H1 (cell line): ENCODE results near the gene LHX5. TPM values are rescaled to one million over a fixed set of nuclear protein-coding genes. Genes with fewer than 3 reads are reported as not detected.

Experiments
- CTCF ChIA-PET: fragments of 300-600 bp; sonication (Branson Sonifier 250); formaldehyde crosslinking; loops from one replicate; lab custom pipeline; 2021; ENCODE audit not compliant: partially characterized antibody; lab: Charles Lee
- POLR2A ChIA-PET: fragments of 300-600 bp; sonication (Branson Sonifier 250); formaldehyde crosslinking; loops from one replicate; lab custom pipeline; 2021; ENCODE audit warnings: inconsistent platforms; ENCODE audit not compliant: partially characterized antibody; lab: Charles Lee
- DNase-seq, 2 experiments: peaks; one replicate each; pipeline versions ENCODE4 v3.0.0 to v3.0.0-alpha.2; 2010 to 2022; ENCODE audit warnings: low spot score in 2 of 2, low read depth in 1 of 2, mixed read lengths in 1 of 2
- FAIRE-seq: peaks from 2 replicates; lab custom pipeline; 2011; peaks lifted over from hg19 to GRCh38; lab: Jason Lieb, UNC
- H2AFZ ChIP-seq: 2 replicates; pipeline ENCODE4 v1.8.1; 2012; ENCODE audit warnings: low read length, inconsistent platforms
- H2AK5ac ChIP-seq: 2 replicates; pipeline ENCODE4 v1.6.1; 2013; ENCODE audit warnings: low read depth, low read length
- H2BK120ac ChIP-seq: replicated peaks from 2 replicates; pipeline ENCODE3; 2013; ENCODE audit warnings: low read depth, low read length, inconsistent platforms
- H2BK12ac ChIP-seq: 2 replicates; pipeline ENCODE4 v1.6.1; 2013; ENCODE audit warnings: low read depth, low read length
- H2BK15ac ChIP-seq: 2 replicates; pipeline ENCODE4 v1.6.1; 2013; ENCODE audit warnings: low read length
- H2BK20ac ChIP-seq: 2 replicates; pipeline ENCODE4 v1.6.1; 2013; ENCODE audit warnings: low read length
- H2BK5ac ChIP-seq: 2 replicates; pipeline ENCODE4 v1.6.1; 2013; ENCODE audit warnings: low read depth, low read length
- H3K14ac ChIP-seq: 2 replicates; pipeline ENCODE4 v1.6.1; 2013; ENCODE audit warnings: inconsistent platforms; ENCODE audit not compliant: insufficient read length
- H3K18ac ChIP-seq: 2 replicates; pipeline ENCODE4 v1.6.1; 2013; ENCODE audit warnings: low read length; ENCODE audit errors: extremely low read depth
- H3K23ac ChIP-seq: 2 replicates; pipeline ENCODE4 v1.6.1; 2013; ENCODE audit warnings: inconsistent platforms; ENCODE audit not compliant: insufficient read length
- H3K23me2 ChIP-seq: 2 replicates; pipeline ENCODE4 v1.6.1; 2013; ENCODE audit warnings: low read depth, low read length
- H3K27ac ChIP-seq: 2 replicates; pipeline ENCODE4 v1.6.1; 2011; ENCODE audit warnings: low read depth, low read length, inconsistent platforms
- H3K27me3 ChIP-seq, 4 experiments: replicated peaks in 1 of 4; 1 replicate in 1 of 4; 2 replicates in 3 of 4; pipeline versions ENCODE4 v1.6.1 to v1.8.1; 2011 to 2013; ENCODE audit warnings: low read length in 3 of 4, mild to moderate bottlenecking in 3 of 4, inconsistent platforms in 2 of 4, mixed read lengths in 2 of 4, moderate library complexity in 1 of 4; ENCODE audit not compliant: control insufficient read depth in 3 of 4, insufficient read depth in 3 of 4; ENCODE audit errors: extremely low read depth in 1 of 4
- H3K36me3 ChIP-seq, 4 experiments: 2 replicates each; pipeline versions ENCODE4 v1.6.1 to v1.8.1; 2011 to 2013; ENCODE audit warnings: mild to moderate bottlenecking in 4 of 4, low read length in 3 of 4, moderate library complexity in 2 of 4, control low read depth in 1 of 4, inconsistent platforms in 1 of 4; ENCODE audit not compliant: insufficient read depth in 4 of 4, control insufficient read depth in 2 of 4
- H3K4ac ChIP-seq: replicated peaks from 2 replicates; pipeline ENCODE3; 2013; ENCODE audit warnings: low read length, low read depth, mixed read lengths, inconsistent platforms; ENCODE audit not compliant: insufficient read length
- H3K4me1 ChIP-seq, 4 experiments: replicated peaks in 1 of 4; 1 replicate in 1 of 4; 2 replicates in 3 of 4; pipeline versions ENCODE4 v1.6.1 to v1.8.1; 2011 to 2013; ENCODE audit warnings: low read length in 3 of 4, inconsistent platforms in 2 of 4, mixed read lengths in 1 of 4; ENCODE audit not compliant: insufficient read depth in 4 of 4, control insufficient read depth in 3 of 4
- H3K4me2 ChIP-seq, 2 experiments: 2 replicates each; pipeline versions ENCODE4 v1.6.1 to v1.8.1; 2011 to 2013; ENCODE audit warnings: low read depth in 2 of 2, low read length in 2 of 2, control low read depth in 1 of 2, inconsistent platforms in 1 of 2, mild to moderate bottlenecking in 1 of 2; ENCODE audit not compliant: insufficient read depth in 1 of 2
- H3K4me3 ChIP-seq, 4 experiments: fragments of 200-600, 300-600 bp in 1 of 4; sonication (generic), shearing (Covaris generic), sonication (Bioruptor Twin) in 1 of 4; 2 replicates each; pipeline versions ENCODE4 v1.5.1 to v1.8.1; 2011 to 2016; ENCODE audit warnings: low read length in 4 of 4, low read depth in 3 of 4, control low read depth in 2 of 4, inconsistent platforms in 2 of 4, mild to moderate bottlenecking in 2 of 4, mixed read lengths in 1 of 4, moderate library complexity in 1 of 4; ENCODE audit not compliant: insufficient read depth in 2 of 4; ENCODE audit errors: extremely low read depth in 1 of 4
- H3K56ac ChIP-seq: replicated peaks from 2 replicates; pipeline ENCODE3; 2013; ENCODE audit warnings: low read depth, mild to moderate bottlenecking, mixed read lengths, low read length, inconsistent platforms; ENCODE audit not compliant: insufficient read length
- H3K79me1 ChIP-seq: 2 replicates; pipeline ENCODE4 v1.6.1; 2013; ENCODE audit warnings: low read depth, low read length, control low read depth
- H3K79me2 ChIP-seq, 2 experiments: 2 replicates each; pipeline versions ENCODE4 v1.6.1 to v1.8.1; 2012 to 2013; ENCODE audit warnings: low read length in 2 of 2, mild to moderate bottlenecking in 2 of 2, inconsistent platforms in 1 of 2; ENCODE audit not compliant: insufficient read depth in 2 of 2, control insufficient read depth in 1 of 2
- H3K9ac ChIP-seq, 4 experiments: replicated peaks in 1 of 4; 1 replicate in 1 of 4; 2 replicates in 3 of 4; pipeline versions ENCODE4 v1.6.1 to v1.8.1; 2011 to 2013; ENCODE audit warnings: low read depth in 3 of 4, low read length in 3 of 4, control low read depth in 2 of 4, mild to moderate bottlenecking in 2 of 4, moderate library complexity in 2 of 4, inconsistent platforms in 1 of 4; ENCODE audit errors: extremely low read depth in 1 of 4
- H3K9me3 ChIP-seq, 2 experiments: 2 replicates each; pipeline versions ENCODE4 v1.6.1 to v1.8.1; 2012 to 2013; ENCODE audit warnings: mild to moderate bottlenecking in 2 of 2, moderate library complexity in 2 of 2, control low read depth in 1 of 2, inconsistent platforms in 1 of 2, low read depth in 1 of 2, low read length in 1 of 2, mixed read lengths in 1 of 2; ENCODE audit not compliant: insufficient read depth in 2 of 2
- H4K20me1 ChIP-seq, 2 experiments: replicated peaks in 1 of 2; 2 replicates each; pipeline versions ENCODE3 to v1.8.1; 2011 to 2013; ENCODE audit warnings: inconsistent platforms in 2 of 2, low read length in 2 of 2, mild to moderate bottlenecking in 1 of 2; ENCODE audit not compliant: insufficient read depth in 2 of 2, control insufficient read depth in 1 of 2
- H4K5ac ChIP-seq: 2 replicates; pipeline ENCODE4 v1.6.1; 2013; ENCODE audit warnings: low read length, low read depth, mixed read lengths, inconsistent platforms; ENCODE audit not compliant: insufficient read length
- H4K8ac ChIP-seq: 2 replicates; pipeline ENCODE4 v1.8.0; 2013; ENCODE audit warnings: mild to moderate bottlenecking, moderate library complexity, low read length, inconsistent platforms; ENCODE audit not compliant: insufficient read depth; ENCODE audit errors: extremely low read depth
- H4K91ac ChIP-seq: replicated peaks from 2 replicates; pipeline ENCODE3; 2013; ENCODE audit warnings: low read length, mixed read lengths, inconsistent platforms; ENCODE audit not compliant: insufficient read length
- CHD2 ChIP-seq: IDR thresholded peaks from 2 replicates; pipeline ENCODE4 v1.6.1; 2012; ENCODE audit warnings: low read length, improper control_type of control experiment
- GTF2F1 ChIP-seq: IDR thresholded peaks from 2 replicates; pipeline ENCODE4 v1.6.1; 2012; ENCODE audit warnings: low read depth, low read length, improper control_type of control experiment, borderline replicate concordance
- JUND ChIP-seq: IDR thresholded peaks from 2 replicates; pipeline ENCODE4 v1.6.1; 2011; ENCODE audit warnings: mild to moderate bottlenecking, improper control_type of control experiment, low read length
- MAFK ChIP-seq: IDR thresholded peaks from 2 replicates; pipeline ENCODE4 v1.6.1; 2012; ENCODE audit warnings: low read depth, mild to moderate bottlenecking, improper control_type of control experiment, low read length
- POLR2AphosphoS5 ChIP-seq: IDR thresholded peaks from 2 replicates; pipeline ENCODE4 v1.6.1; 2011; ENCODE audit warnings: low read depth, low read length
- RAD21 ChIP-seq, 2 experiments: IDR thresholded peaks in 1 of 2; conservative IDR thresholded peaks in 1 of 2; 2 replicates each; pipeline ENCODE4 v1.6.1; 2011; ENCODE audit warnings: low read depth in 2 of 2, low read length in 2 of 2, improper control_type of control experiment in 1 of 2, inconsistent platforms in 1 of 2, mild to moderate bottlenecking in 1 of 2, moderate library complexity in 1 of 2
- RBBP5 ChIP-seq: IDR thresholded peaks from 2 replicates; pipeline ENCODE4 v1.7.1; 2012; ENCODE audit warnings: low read depth, mild to moderate bottlenecking, inconsistent platforms, low read length, moderate library complexity, borderline replicate concordance
- RNF2 ChIP-seq: fragments of 200-900, 300-1000 bp; sonication (generic); IDR thresholded peaks from 2 replicates; pipeline ENCODE4 v1.7.1; 2016; ENCODE audit warnings: borderline replicate concordance, low read depth, mild to moderate bottlenecking, antibody characterized with exemption, low read length; ENCODE audit not compliant: poor library complexity, severe bottlenecking; ENCODE audit errors: missing control alignments
- SIRT6 ChIP-seq: IDR thresholded peaks from one replicate; pipeline ENCODE4 v1.7.1; 2012; ENCODE audit warnings: low read length, inconsistent platforms
- SUZ12 ChIP-seq: fragments of 200-600 bp; sonication (generic); IDR thresholded peaks from 2 replicates; pipeline ENCODE4 v1.6.1; 2012; ENCODE audit warnings: mild to moderate bottlenecking, inconsistent platforms, low read length, moderate library complexity, mixed read lengths
- TBP ChIP-seq: IDR thresholded peaks from 2 replicates; pipeline ENCODE4 v1.6.1; 2011; ENCODE audit warnings: low read depth, low read length, improper control_type of control experiment
- ZNF274 ChIP-seq: IDR thresholded peaks from 2 replicates; pipeline ENCODE4 v1.7.0; 2012; ENCODE audit warnings: low read length, borderline replicate concordance; ENCODE audit errors: extremely low read depth
- WGBS, 2 experiments: shearing (Covaris generic) in 1 of 2; methylation state at CpG; one replicate each; pipeline versions ENCODE4 v1.1.6 to v1.1.7; 2013 to 2015; ENCODE audit warnings: low lambda C conversion rate in 2 of 2, mixed read lengths in 2 of 2, inconsistent platforms in 1 of 2, low coverage in 1 of 2, missing lambda C conversion rate in 1 of 2; ENCODE audit not compliant: insufficient replicate concordance in 2 of 2, insufficient coverage in 1 of 2, insufficient read length in 1 of 2; ENCODE audit errors: extremely low coverage in 1 of 2, missing lambda C conversion rate in 1 of 2; 5-methylcytosine and 5-hydroxymethylcytosine counted together
- polyA plus RNA-seq, 7 experiments: library from polyadenylated mRNA; depleted of rRNA in 3 of 7; stranded (reverse) in 5 of 7; unstranded in 2 of 7; fragments of >200 nt in 5 of 7; fragments of 200-250 nt in 2 of 7; gene quantifications; 1 replicate in 5 of 7; 2 replicates in 1 of 7; 4 replicates in 1 of 7; pipeline versions ENCODE4 v1.2.1 to v1.2.3, GENCODE V29; 2011 to 2013; ENCODE audit warnings: missing spikeins in 2 of 7, mixed read lengths in 2 of 7
- total RNA-seq: library from RNA; stranded (reverse); fragmentation: NEBNext Ultra II Directional; extraction: Animal tissue kit (Norgen Biotek cat#: 25700); gene quantifications from 2 replicates; pipeline ENCODE4 v1.2.1, GENCODE V29; 2021

LHX5 gene
- total and polyA plus RNA-seq, 2 of the 8 experiments (the other 6 are each of a cell fraction or from before 2014, with no cell fraction given) = 0.47 to 1.1 TPM

DNA sequence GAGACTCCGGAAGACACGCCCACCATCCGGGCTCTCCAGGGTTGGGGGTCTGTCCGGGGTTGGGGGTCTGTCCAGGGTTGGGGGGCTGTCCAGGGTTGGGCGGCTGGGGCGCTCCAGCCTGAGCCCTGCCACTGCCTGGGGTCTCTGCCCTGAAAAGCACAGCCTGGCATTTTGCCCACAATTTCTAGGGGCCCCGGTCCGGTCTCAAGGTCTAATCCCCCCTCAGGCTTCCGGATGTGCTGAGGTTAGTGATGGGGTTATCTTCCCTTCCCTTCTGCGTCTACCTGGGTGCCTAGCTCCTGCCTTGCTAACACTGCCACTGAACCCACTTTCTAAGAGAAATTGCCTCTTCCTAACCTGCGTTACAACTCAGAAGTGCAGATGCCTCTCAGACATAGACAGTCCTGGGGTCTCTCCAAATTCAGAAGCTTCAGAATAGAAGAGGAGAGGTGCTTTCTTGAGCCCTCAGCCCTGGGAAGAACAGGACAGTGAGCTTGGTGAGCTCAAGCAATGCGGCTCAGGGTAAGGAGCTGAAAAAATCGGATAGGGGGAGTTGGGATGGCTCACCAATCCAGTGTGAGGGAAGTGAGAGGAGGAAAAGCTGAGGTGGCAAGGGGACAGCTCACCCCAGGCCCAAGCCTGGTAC lies 5.7 kb downstream of the LHX5 start:
- Histone ChIP-seq H3K4me1 (peaks cover 4 to 68% (median 47%) of the 10 kb centered on the region in 4 experiments), H3K14ac (no peak overlapping the region), H3K27ac (no peak overlapping the region), H4K91ac (no peak overlapping the region), H3K27me3 (peaks cover 85 to 90% (median 89%) of the 10 kb centered on the region in 4 experiments), H4K5ac (no peak overlapping the region), H3K4me2 (peak overlapping the region; percentile 69 to 93), H2BK15ac (no peak overlapping the region), H3K79me1 (no peaks in the 10 kb centered on the region), H3K4ac (no peak overlapping the region), H2AFZ (no peak overlapping the region), H2AK5ac (peak overlapping the region; percentile 100; the same call in 1 of the 2 replicates), H3K9me3 (no peaks in the 10 kb centered on the region), H3K79me2 (no peaks in the 10 kb centered on the region), H3K23ac (no peak overlapping the region), H3K36me3 (peaks cover 3 to 78% (median 7%) of the 10 kb centered on the region in 4 experiments; a peak in 5 of 8 replicates), H3K9ac (no peak overlapping the region; a peak in 1 of 7 replicates), H3K4me3 (peak overlapping the region; percentile 42 to 66 (median 60); a peak in 5 of 8 replicates), H3K56ac (no peak overlapping the region), H3K18ac (peak overlapping the region; percentile 91; the same call in 1 of the 2 replicates), H2BK5ac (0 out of 2 replicates have a peak overlapping the region, but pooled peaks have one; percentile 28), H2BK20ac (peak overlapping the region; percentile 16; the same call in 1 of the 2 replicates), H4K20me1 (peaks cover 17 to 30% of the 10 kb centered on the region in 2 experiments), H2BK120ac (no peak overlapping the region), H4K8ac (no peak overlapping the region), H3K23me2 (peaks cover 12% of the 10 kb centered on the region; the same call in 1 of the 2 replicates), H2BK12ac (0 out of 2 replicates have a peak overlapping the region, but pooled peaks have one; percentile 7)
- ChIA-PET CTCF (interaction anchor here (0.7 to 1.5 kb wide), 7 partner anchors 8 to 434 kb away, joined by 3 to 5 read pairs (median 3); no protein-coding TSS in a partner anchor), POLR2A (interaction anchor here (0.5 to 2.5 kb wide), 3 partner anchors 9 to 318 kb away, joined by 3 to 14 read pairs (median 6); no protein-coding TSS in a partner anchor)
- DNase-seq (peak in 1 of 2 experiments; percentile 59), FAIRE-seq (no peak)
- WGBS, 2 experiments = 2% methylated on average over 8 of the region's 13 CpGs; no CpG with 5 or more reads in 1 of the 2 experiments
- TF ChIP-seq JUND (no peak), SIRT6 (no peak), GTF2F1 (no peak), RBBP5 (no peak), CHD2 (no peak), SUZ12 (no peak), POLR2AphosphoS5 (no peak), ZNF274 (no peak), RNF2 (no peak), TBP (no peak), RAD21 (IDR thresholded peaks at IDR 0.05 in 1 of 2, conservative IDR thresholded peaks at IDR 0.05 in 1 of 2; ENCODE audit: low read depth in 2 of 2, low read length in 2 of 2) (no peak), MAFK (no peak)
